Astrocyte of the hippocampus (primary cell): ENCODE measurements around the gene LIN9.

Experiments
- DNase-seq: peaks from one replicate; pipeline ENCODE4 v3.0.0; 2011; ENCODE audit warnings: low read depth, low spot score

The LIN9 gene

DNA sequence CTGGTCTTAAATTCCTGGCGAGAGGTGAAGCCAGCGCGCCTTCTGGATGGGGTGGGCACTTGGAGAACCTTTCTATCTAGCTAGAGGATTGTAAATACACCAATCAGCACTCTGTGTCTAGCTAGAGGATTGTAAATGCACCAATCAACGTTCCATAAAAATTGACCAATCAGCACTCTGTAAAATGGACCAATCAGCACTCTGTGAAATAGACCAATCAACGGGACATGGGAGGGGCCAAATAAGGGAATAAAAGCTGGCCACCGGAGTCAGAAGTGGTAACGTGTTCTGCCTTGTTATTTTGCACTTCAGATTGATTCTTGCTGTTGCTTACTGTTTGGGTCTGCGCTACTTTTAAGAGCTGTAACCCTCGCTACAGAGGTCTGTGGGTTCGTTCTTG lies 12.0 kb upstream of the LIN9 start:
- DNase-seq: no peak

DNA sequence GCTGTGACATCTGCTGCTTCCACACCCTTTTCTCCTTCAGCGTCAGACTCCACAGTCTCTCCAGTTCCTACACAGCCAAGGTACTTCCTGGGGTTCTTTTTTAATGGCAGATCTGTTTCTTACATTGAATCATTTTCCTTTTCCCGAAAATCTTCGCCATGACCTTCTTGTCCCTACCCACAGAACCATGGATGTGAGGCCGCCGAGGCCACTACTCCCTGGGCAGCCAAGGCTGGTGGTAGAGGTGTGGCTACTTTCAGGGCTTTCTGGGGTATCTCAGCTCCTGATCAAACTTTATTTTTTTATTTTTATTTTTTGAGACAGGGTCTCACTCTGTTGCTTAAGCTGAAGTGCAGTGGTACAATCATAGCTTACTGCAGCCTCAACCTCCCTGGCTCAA lies 9.5 kb upstream of the LIN9 start:
- no peak for DNase-seq

DNA sequence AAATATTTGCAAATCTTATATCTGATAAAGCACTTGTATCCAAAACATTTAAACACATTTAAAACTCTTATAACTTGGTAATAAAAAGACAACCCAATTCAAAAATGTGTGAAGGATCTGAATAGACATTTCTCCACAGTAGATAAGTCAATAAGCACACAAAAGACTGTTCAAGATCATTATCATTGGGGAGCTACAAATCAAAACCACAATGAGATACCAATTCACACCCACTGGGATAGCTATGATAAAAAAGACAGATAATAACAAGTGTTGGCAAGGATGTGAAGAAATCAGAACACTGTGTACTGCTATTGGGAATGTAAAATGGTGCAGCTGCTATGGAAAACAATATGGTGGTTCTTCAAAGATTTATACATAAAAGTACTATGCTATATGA lies 5.1 kb upstream of the LIN9 start:
- no peak for DNase-seq

DNA sequence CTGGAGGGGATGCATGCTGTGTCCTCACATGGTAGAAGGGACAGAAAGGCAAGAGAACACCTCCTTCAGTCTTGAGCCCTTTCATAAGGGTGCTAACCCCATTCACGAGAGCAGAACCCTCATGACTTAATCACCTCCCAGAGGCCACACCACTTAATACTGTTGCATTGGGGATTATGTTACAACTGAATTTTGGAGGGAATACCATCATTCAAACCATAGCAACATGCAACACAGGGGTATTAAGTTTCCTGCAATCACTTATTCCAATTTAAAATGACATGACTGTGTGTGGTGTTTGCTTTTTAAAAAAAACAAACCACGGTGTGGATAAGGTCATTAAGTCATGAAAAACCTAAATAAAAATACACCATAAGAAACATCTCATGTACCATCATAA lies 3.1 kb upstream of the LIN9 start:
- no peak for DNase-seq

DNA sequence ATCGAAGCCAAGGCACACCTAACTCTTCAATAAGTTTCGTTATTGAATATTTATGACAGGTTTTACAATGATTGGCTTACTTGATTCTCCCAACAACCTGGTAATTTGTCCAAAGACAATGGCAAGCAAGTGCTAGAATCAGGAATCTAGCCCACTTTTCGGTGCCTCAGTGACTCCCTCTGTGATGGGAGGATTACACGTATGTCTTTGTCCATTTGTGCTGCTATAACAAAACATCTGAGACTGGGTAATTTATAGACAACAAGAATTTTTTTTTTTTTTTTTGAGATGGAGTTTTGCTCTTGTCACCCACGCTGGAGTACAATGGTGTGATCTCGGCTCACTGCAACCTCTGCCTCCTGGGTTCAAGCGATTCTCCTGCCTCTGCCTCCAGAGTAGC lies 2.4 kb upstream of the LIN9 start:
- DNase-seq: no peak

DNA sequence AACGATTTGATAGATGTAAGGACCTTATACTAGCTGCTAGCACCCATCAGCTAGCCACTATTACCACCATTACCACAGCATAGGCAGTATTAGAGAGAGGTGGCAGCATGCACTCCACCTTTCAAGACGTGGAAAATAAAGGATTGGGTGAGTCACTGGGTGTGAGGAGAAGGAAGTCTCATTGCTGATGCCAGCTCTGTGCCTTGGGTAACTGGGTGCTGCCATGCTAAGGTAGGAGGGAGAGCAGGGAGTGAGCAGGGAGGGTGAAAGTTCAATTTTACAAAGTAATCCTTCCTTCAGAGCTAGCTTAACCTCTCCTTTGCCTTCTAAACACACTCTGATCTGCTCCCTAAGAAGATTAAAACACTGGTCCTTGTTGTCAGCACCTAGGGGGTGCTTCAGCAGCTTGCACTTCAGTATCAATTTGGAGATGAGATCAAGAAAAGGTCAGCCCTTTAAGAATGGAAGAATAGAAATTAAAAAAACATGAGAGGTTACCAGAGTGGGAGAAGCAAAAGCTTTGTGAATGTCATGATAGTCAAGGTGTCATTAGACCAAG lies 1.8 kb upstream of the LIN9 start:
- DNase-seq: no peak

DNA sequence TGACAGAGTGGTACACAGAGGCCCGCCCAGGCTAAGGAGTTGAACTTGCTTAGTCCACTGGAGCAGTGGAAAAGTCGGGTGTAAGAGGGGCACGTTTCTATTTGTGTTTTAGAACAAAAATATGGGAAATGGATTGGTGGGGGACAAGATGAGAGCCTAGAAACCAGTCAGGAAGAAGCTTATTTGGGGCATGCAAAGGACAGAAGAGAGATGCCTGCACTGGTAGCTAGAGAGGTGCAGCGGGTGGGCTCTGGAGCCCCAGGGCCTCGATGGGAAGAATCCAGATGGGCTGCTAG lies 1.2 kb upstream of the LIN9 start:
- DNase-seq: no peak

DNA sequence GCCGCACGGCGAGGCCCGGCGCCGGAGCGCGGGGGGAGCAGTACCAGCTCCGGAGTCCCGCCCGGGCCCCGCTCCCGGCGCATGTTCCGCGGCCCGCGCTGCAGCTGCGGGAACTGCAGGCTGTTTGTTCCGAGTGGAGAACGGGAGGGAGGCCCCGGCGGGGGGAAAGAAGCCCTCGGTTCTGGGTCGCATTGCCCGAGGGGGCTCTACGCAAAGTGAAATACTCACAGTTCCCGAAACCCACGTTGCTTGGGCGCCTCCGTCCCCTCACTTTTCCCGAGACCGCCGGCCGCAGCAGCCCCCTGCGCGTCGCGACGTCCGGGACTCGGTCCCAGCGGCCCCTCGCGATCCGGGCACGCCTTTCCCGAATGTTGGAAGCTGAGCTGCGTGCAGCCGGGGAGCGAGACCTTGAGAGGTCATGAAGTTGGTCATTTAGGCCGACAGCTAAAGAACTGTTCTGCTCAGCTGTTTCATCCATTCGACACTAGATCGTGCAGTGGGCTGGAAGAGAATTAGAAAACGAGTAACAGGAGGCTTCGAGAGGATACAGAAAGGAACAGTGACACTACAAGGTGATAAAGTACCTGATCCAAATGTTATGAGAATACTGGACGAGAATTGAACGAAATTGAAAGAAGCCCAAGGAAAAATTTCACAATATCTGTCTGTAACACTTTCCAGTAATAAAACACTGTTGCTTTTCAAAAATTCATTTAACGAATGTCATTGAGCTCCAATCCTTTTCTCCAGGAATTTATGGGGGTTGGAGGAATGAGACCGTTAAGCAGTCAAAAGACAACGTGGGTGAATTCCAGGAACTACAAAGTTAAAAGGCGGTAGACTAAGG lies 657 bp upstream of the LIN9 start:
- DNase-seq: no peak

DNA sequence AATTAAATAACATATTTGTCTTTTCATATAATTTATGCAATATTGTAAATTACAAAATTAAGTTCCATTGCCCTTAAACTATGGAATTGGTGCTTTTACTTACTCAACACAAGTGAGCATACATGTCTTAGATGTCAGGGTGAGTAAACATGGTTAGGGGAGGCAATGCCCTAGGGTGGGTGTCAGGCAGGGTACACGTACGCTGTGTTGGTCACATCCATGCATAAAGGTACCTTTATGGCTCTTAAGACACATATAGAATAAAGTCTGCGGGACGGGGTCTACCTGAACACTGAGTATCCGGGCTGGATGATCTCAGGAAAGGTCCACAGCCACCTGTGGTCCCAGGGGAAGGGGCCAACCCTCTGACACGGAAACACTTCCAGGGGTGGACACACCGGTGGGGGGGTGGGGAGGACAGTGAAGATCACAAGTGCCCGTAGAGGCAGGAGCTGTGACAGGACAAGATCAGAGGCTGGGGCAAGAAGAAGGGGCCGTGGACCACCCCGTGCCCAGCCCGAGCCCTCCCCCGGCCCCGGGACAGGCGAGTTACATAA lies 720 bp downstream of the LIN9 start:
- DNase-seq: no peak

DNA sequence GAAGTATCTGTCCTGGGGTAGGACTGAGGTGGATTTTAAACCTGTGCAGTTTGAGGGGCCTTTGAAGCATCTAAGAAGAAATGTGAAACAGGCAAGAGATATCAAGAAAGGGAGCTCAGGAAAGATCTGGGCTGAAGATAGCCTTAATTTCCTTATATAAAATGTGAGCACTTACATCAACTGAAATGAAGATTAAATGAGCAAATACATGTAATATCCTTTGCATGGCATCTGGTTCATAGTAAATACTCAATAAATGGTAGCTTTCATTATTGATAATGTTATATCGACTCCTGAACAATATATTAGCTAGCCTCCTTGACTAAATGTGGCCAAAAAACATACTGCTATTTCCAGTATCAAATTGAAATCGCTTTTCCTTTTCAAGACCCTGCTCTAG lies 2.5 kb downstream of the LIN9 start:
- no peak for DNase-seq

DNA sequence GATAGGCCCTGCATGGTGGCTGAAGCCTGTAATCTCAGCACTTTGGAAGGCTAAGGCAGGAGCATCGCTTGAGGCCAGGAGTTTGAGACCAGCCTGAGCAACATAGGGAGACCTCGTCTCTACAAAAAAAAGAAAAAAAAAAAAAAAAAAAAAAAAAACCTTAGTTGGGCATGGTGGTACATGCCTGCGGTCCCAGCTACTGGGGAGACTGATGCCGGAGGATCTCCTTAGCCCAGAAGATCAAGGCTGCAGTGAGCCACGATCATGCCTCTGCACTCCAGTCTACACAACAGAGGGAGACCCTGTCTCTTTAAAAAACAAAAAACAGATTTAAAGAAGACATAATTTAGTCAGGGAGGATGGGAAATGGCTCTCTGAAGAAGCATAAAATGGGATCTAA lies 3.8 kb downstream of the LIN9 start:
- DNase-seq: no peak

DNA sequence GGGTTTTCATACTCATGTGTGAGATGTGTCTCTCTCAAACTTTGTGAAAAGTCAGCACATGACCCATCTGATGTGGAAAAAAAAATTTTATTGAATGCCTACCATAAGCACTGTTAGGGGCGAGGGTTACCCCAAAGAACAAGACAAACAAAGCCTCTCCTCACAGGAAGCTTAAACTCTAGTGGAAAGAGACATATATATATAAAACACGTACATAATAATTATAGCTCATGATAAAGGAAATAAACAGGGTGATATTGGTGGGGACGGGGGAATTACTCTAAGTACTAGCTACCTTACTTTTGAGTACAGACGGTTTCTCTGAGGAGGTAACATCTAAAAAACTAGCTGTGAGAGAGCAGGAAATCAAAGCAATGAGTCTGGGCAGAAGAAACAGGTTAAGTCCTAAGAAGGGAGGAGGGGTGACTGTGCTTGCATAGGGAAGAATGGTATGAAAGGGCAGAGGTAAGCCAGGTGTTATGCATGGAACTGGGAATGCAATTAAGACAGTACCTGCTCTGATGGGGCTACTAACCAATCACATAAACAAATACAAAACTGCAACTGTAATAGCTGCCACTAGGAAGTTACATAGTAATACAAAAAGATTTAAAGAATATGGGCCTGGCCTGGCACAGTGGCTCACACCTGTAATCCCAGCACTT lies 4.5 kb downstream of the LIN9 start:
- no peak for DNase-seq

DNA sequence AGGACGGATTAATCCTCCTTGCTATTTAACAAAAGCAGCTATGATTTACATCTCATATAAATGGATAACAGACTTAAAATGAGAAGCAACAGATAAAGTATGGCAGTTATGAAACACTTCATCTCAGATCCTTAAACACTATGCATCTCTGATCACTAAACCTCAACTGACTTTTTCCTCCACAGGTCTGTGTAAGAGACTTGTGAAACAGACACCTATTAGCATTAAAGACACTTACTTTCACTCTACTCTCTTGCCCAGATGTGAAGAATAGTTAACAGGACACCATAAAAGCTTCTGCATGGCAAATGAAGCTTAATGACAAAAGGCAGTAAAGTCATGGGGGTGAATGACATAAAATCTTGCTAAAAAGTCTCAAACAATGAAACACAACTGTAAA lies 6.2 kb downstream of the LIN9 start:
- no peak for DNase-seq

DNA sequence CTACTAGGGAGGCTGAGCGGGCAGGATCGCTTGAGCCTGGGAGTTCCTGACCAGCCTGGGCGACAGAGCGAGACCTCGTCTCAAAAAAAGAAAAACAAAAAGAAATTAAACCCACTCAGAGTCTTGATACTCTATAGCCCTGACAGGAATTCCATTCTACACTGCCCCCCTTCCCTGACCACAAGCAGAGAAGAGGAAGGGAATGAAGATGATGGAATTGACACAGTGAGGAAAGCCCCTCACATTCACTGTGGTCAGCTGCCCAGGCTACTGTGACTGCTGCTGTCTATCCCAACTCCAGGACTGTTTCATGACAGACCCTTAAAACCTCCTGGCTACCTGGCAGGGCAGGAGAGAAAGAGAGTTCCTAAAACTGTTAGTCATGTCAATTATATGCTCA lies 12.1 kb downstream of the LIN9 start:
- DNase-seq: peak; percentile 4

DNA sequence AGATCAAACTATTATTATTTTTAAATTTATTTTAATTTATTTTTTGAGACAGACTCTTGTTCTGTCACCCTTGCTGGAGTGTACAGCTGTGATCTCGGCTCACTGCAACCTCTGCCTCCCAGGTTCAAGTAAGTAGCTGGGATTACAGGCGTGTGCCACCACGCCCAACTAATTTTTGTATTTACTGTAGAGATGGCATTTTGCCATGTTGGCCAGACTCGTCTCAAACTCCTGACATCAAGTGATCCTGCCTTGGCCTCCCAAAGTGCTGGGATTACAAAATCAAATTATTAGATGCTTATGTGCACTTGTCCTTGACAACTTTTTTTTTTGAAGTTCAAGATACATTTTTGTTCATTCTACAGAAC lies 15.4 kb downstream of the LIN9 start:
- DNase-seq: no peak

DNA sequence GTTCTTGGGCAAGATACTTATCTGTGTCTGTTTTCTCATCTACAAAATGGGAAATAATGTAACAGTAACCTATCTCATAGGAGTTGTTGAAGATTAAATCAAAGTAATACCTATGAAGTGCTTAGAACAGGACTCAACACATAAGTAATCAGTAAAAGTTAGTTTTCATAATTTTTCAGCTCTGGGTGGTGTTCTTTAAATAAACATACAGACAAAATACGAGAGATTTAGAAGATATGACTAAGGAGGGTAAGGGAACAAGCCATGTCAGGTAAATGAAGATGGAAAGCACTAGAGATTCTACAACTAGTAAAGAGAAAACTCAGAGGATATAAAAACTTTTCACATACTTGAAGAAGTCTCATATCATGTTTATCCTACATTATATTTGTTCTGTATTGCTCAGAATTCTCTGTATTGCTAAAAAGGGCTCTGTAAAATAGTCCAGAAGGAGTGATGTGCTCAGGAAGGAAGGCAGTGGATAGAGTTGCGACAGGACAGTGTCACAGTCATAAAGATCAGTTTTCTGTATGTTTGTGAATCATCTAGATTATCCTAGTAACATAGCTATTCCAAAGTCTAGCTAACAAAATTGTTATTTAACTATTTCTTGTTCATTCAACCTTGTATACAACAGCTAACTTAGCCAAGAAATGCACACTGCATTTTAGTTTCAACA lies 16.0 kb downstream of the LIN9 start:
- DNase-seq: no peak

DNA sequence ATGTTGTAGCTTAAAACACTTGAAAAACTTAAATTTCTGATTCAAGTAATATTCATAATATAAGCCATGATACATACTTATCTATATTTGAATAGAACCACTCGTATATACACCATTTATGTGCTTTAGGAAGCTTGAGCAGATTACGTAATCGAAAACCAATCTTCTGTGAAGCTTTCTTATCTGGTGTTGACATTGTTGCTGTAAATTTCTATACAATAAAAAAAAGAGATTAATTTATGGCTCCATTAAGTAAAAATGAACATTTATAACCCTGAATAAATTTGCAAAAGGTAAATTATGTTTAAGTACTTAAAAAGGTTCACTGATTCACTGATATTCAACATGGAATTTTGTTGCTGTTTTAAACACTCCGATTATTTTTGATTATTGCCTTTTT lies 21.4 kb downstream of the LIN9 start:
- no peak for DNase-seq

DNA sequence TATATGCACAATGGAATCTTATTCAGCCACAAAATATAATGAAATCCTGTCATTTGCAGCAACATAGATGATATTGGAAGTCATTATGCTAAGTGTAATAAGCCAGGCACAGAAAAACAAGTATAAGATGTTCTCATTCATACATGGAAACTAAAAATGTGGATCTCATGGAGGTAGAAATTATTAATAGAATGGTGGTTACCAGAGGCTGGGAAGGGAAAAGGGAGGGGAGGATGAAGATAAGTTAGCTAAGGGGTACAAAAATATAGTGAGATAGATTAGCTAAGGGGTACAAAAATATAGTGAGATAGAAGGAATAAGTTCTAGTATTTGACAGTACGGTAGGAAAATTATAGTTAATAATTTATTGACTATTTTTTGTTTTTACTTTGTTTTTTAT lies 27.9 kb downstream of the LIN9 start:
- no peak for DNase-seq

DNA sequence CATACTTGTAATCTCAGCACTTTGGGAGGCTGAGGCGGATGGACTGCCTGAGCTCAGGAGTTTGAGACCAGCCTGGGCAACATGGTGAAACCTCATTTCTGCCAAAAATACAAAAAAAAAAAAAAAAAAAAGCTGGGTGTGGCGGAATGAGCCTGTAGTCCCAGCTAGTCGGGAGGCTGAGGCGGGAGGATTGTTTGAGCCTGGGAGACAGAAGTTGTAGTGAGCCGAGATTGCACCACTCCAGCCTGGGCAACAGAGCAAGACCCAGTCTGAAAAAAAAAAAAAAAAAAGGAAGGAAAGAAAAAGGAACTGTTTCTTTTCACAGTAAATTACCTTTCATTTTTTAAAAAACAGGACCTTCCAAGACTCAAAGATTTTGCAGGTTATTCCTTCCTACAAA lies 29.5 kb downstream of the LIN9 start:
- no peak for DNase-seq

DNA sequence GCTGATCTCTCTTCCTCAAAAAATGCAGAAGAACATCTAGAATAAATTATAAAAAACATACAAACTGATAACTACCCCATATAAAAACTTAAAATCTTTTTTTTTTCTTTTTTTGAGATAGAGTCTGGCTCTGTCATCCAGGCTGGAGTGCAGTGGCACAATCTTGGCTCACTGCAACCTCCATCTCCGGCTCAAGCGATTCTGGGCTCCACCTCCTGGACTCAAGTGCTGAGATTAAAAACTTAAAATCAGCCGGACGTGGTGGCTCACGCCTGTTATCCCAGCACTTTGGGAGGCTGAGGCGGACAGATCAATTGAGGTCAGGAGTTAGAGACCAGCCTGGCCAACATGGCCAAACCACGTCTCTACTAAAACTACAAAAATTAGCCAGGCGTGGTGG lies 31.1 kb downstream of the LIN9 start:
- DNase-seq: no peak

DNA sequence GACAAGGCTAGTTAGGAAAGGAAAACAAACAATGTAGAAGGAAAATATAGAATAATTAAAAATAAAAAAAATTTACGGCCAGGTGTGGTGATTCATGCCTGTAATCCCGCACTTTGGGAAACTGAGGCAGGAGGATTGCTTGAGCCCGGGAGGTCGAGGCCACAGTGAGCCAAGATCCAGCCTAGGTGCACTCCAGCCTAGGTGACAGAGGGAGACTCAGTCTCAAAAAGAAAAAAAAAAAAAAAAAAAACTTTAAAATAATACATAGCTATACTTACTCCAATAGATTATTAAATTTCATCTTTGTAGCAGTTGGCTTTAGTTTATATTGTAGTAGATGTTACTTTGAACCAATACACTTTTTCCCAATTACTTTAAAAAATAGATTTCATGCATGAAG lies 32.0 kb downstream of the LIN9 start:
- DNase-seq: no peak

DNA sequence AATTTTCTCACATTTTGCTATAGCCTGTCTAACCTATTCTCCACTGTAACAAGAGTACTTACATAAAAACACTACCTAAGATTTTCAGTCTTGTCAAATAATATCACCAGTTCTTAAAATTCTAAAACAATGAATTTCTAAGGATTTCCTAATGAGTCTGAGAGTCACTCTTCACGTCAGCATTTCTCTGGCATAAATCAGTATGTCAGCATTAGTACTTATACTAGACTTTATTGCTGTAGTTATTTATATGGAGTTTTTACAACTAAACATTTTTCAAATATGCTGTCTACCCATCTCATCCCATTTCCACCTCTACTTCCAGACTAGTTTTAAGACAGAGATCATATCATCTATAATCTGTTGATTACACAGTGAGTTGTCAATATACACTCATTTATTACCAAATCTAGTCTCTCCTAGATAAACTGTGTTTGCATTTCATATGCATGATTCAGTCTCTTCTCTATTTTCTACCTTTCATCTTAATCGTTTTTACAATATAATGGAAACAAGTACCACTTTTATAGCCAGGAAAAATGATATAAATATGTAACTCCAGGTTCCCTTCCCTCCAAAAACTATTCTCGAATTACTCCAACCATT lies 32.8 kb downstream of the LIN9 start:
- DNase-seq: no peak
